Neural cell (in vitro differentiated cells): ENCODE results near the gene CXCL3. TPM values are rescaled to one million over a fixed set of nuclear protein-coding genes. Genes with fewer than 3 reads are reported as not detected.

ENCODE experiments used
- H2AFZ ChIP-seq: fragments of 200-600, 300-800 bp; sonication (generic), shearing (Covaris generic); 2 replicates; pipeline ENCODE4 v1.6.0; 2014; ENCODE audit warnings: low read depth, mild to moderate bottlenecking, antibody characterized with exemption, low read length, moderate library complexity
- H3F3A ChIP-seq: fragments of 200-600 bp; shearing (Covaris generic); 2 replicates; pipeline ENCODE4 v1.6.1; 2016; ENCODE audit warnings: mild to moderate bottlenecking, moderate library complexity, mixed read lengths, antibody characterized with exemption, low read length; ENCODE audit not compliant: insufficient read depth, poor library complexity, severe bottlenecking
- H3K27ac ChIP-seq: fragments of 200-600, 300-800 bp; sonication (generic), shearing (Covaris generic); 2 replicates; pipeline ENCODE4 v1.5.1; 2014; ENCODE audit warnings: mild to moderate bottlenecking, low read length, moderate library complexity
- H3K27me3 ChIP-seq: fragments of 300-800, 200-600 bp; sonication (generic), shearing (Covaris generic); 2 replicates; pipeline ENCODE4 v1.6.0; 2014; ENCODE audit warnings: mild to moderate bottlenecking, low read depth, low read length, moderate library complexity; ENCODE audit not compliant: insufficient read depth
- H3K36me3 ChIP-seq: fragments of 300-800, 200-600 bp; sonication (generic), shearing (Covaris generic); 2 replicates; pipeline ENCODE4 v1.5.1; 2014; ENCODE audit warnings: mild to moderate bottlenecking, antibody characterized with exemption, low read length, moderate library complexity; ENCODE audit not compliant: insufficient read depth
- H3K4me2 ChIP-seq: fragments of 300-800, 200-600 bp; sonication (generic), shearing (Covaris generic); 2 replicates; pipeline ENCODE4 v1.6.0; 2014; ENCODE audit warnings: mild to moderate bottlenecking, low read length
- H3K4me3 ChIP-seq: fragments of 300-800, 200-600 bp; sonication (generic), shearing (Covaris generic); 2 replicates; pipeline ENCODE4 v1.5.1; 2014; ENCODE audit warnings: mild to moderate bottlenecking, low read length, moderate library complexity
- H3K79me2 ChIP-seq: fragments of 200-600 bp; shearing (Covaris generic); replicated peaks from 2 replicates; pipeline ENCODE4 v1.6.0; 2014; ENCODE audit warnings: mild to moderate bottlenecking, low read length, moderate library complexity; ENCODE audit not compliant: insufficient read depth
- H3K9ac ChIP-seq: fragments of 300-800, 200-600 bp; sonication (generic), shearing (Covaris generic); 2 replicates; pipeline ENCODE4 v1.6.1; 2016; ENCODE audit warnings: mild to moderate bottlenecking, low read length, mixed read lengths
- H3K9me2 ChIP-seq: fragments of 200-600 bp; shearing (Covaris generic); 2 replicates; pipeline ENCODE4 v1.6.1; 2016; ENCODE audit warnings: mild to moderate bottlenecking, low read length, mixed read lengths; ENCODE audit not compliant: insufficient read depth
- H3K9me3 ChIP-seq: fragments of 200-600, 300-800 bp; sonication (generic), shearing (Covaris generic); 2 replicates; pipeline ENCODE4 v1.6.1; 2016; ENCODE audit warnings: mild to moderate bottlenecking, mixed run types, low read length, moderate library complexity, mixed read lengths
- H4K20me1 ChIP-seq: fragments of 200-600 bp; shearing (Covaris generic); 2 replicates; pipeline ENCODE4 v1.6.1; 2016; ENCODE audit warnings: mild to moderate bottlenecking, mixed run types; ENCODE audit not compliant: insufficient read depth
- CTCF ChIP-seq: fragments of 450-650 bp; IDR thresholded peaks from 2 replicates; pipeline ENCODE4 v1.5.1; 2014; ENCODE audit warnings: antibody characterized with exemption, mild to moderate bottlenecking, moderate library complexity; ENCODE audit not compliant: poor library complexity, severe bottlenecking
- EP300 ChIP-seq: fragments of 450-650 bp; conservative IDR thresholded peaks from 2 replicates; pipeline ENCODE4 v1.6.1; 2014; ENCODE audit warnings: antibody characterized with exemption, mild to moderate bottlenecking, moderate library complexity; ENCODE audit not compliant: poor library complexity, severe bottlenecking
- EZH2 ChIP-seq: fragments of 200-600, 300-800 bp; shearing (Covaris generic), sonication (generic); IDR thresholded peaks from 2 replicates; pipeline ENCODE4 v1.6.1; 2014; ENCODE audit warnings: antibody characterized with exemption, low read length, borderline replicate concordance, mild to moderate bottlenecking; ENCODE audit not compliant: insufficient read depth, poor library complexity, severe bottlenecking
- MXI1 ChIP-seq: fragments of 450-650 bp; conservative IDR thresholded peaks from 2 replicates; pipeline ENCODE4 v1.6.1; 2014; ENCODE audit warnings: antibody characterized with exemption, mild to moderate bottlenecking; ENCODE audit not compliant: poor library complexity, severe bottlenecking
- POLR2AphosphoS5 ChIP-seq: IDR thresholded peaks from 2 replicates; pipeline ENCODE4 v1.6.1; 2012
- RAD21 ChIP-seq: fragments of 450-650 bp; conservative IDR thresholded peaks from 2 replicates; pipeline ENCODE4 v1.6.1; 2014; ENCODE audit warnings: antibody characterized with exemption, mild to moderate bottlenecking, moderate library complexity
- REST ChIP-seq: IDR thresholded peaks from 2 replicates; pipeline ENCODE4 v1.6.1; 2012; ENCODE audit warnings: borderline replicate concordance
- SMC3 ChIP-seq: fragments of 450-650 bp; conservative IDR thresholded peaks from 2 replicates; pipeline ENCODE4 v1.6.1; 2014; ENCODE audit warnings: antibody characterized with exemption, mild to moderate bottlenecking, moderate library complexity; ENCODE audit not compliant: poor library complexity
- TAF1 ChIP-seq: IDR thresholded peaks from 2 replicates; pipeline ENCODE4 v1.6.1; 2012; ENCODE audit warnings: low read depth
- polyA plus RNA-seq: library from polyadenylated mRNA; depleted of rRNA; stranded (reverse); fragments of >200 nt; gene quantifications from 2 replicates; pipeline ENCODE4 v1.2.3, GENCODE V29; 2014

Gene CXCL3
- polyA plus RNA-seq, 1 donor from 2014 or later: not detected

- no peaks in the 10 kb centered on the region for H3K79me2 ChIP-seq
- no peaks in the 10 kb centered on the region for H3K36me3 ChIP-seq
- no peak overlapping the region for H3K4me2 ChIP-seq
- no peaks in the 10 kb centered on the region for H3F3A ChIP-seq
- no peak overlapping the region for H3K9ac ChIP-seq
- no peak overlapping the region for H2AFZ ChIP-seq
- no peaks in the 10 kb centered on the region for H4K20me1 ChIP-seq
- no peaks in the 10 kb centered on the region for H3K9me3 ChIP-seq
- H3K27me3 ChIP-seq: peaks cover 2% of the 10 kb centered on the region
- H3K4me3 ChIP-seq: no peak overlapping the region
- H3K27ac ChIP-seq: no peak overlapping the region
- TF ChIP-seq CTCF: no peak
- no peak for TF ChIP-seq RAD21
- TF ChIP-seq TAF1: no peak
- TF ChIP-seq EP300: no peak
- TF ChIP-seq EZH2: no peak
- no peak for TF ChIP-seq SMC3
- no peak for TF ChIP-seq POLR2AphosphoS5
- no peak for TF ChIP-seq REST
- no peaks in the 10 kb centered on the region for H3K9me2 ChIP-seq
These were observed 6.8 kb upstream of the CXCL3 start for GRCh38 chr4:74045247-74045646.

GRCh38 chr4:74044677-74045076 is 6.2 kb upstream of the CXCL3 start:
- H3K27ac ChIP-seq: no peak overlapping the region
- H3K9me2 ChIP-seq: no peaks in the 10 kb centered on the region
- H3K9me3 ChIP-seq: no peaks in the 10 kb centered on the region
- no peak overlapping the region for H2AFZ ChIP-seq
- no peaks in the 10 kb centered on the region for H3K79me2 ChIP-seq
- H3K9ac ChIP-seq: no peak overlapping the region
- H3F3A ChIP-seq: no peaks in the 10 kb centered on the region
- no peaks in the 10 kb centered on the region for H3K36me3 ChIP-seq
- TF ChIP-seq EZH2: no peak
- TF ChIP-seq REST: no peak
- no peak for TF ChIP-seq MXI1
- TF ChIP-seq EP300: no peak
- TF ChIP-seq RAD21: no peak
- TF ChIP-seq CTCF: no peak
- TF ChIP-seq POLR2AphosphoS5: no peak
- TF ChIP-seq SMC3: no peak
- H4K20me1 ChIP-seq: no peaks in the 10 kb centered on the region
- H3K4me3 ChIP-seq: no peak overlapping the region
- H3K27me3 ChIP-seq: peaks cover 7% of the 10 kb centered on the region
- H3K4me2 ChIP-seq: no peak overlapping the region
